Uterus (tissue), 2 donors: ENCODE measurements around the gene CELF4.

ENCODE experiments used
- CTCF ChIP-seq, 4 experiments: fragments of 200-600 bp in 2 of 4; fragments of 450-650 bp in 2 of 4; sonication (generic) in 2 of 4; IDR thresholded peaks; one replicate each; pipeline ENCODE4 v1.5.1; 2016 to 2019; ENCODE audit warnings: antibody characterized with exemption in 4 of 4, mild to moderate bottlenecking in 2 of 4, moderate library complexity in 1 of 4
- POLR2A ChIP-seq, 2 donors: fragments of 450-650 bp; IDR thresholded peaks; one replicate each; pipeline ENCODE4 v1.6.1; 2016; ENCODE audit warnings: antibody characterized with exemption in 2 of 2, mild to moderate bottlenecking in 1 of 2, moderate library complexity in 1 of 2

- TF ChIP-seq POLR2A (IDR thresholded peaks at IDR 0.05), result no peak
- no peak for TF ChIP-seq CTCF (IDR thresholded peaks at IDR 0.05)
These were observed 252.0 kb downstream of the CELF4 start for GRCh38 chr18:37313624-37314023.
